ENCODE results near the gene MAFG. TPM values are rescaled to one million over a fixed set of nuclear protein-coding genes. Genes with fewer than 3 reads are reported as not detected.

MAFG gene
- total and polyA plus RNA-seq, 2 of the 13 experiments (the other 11 are each of a cell fraction or from before 2014, with no cell fraction given) = 14.5 to 20.0 TPM

DNA sequence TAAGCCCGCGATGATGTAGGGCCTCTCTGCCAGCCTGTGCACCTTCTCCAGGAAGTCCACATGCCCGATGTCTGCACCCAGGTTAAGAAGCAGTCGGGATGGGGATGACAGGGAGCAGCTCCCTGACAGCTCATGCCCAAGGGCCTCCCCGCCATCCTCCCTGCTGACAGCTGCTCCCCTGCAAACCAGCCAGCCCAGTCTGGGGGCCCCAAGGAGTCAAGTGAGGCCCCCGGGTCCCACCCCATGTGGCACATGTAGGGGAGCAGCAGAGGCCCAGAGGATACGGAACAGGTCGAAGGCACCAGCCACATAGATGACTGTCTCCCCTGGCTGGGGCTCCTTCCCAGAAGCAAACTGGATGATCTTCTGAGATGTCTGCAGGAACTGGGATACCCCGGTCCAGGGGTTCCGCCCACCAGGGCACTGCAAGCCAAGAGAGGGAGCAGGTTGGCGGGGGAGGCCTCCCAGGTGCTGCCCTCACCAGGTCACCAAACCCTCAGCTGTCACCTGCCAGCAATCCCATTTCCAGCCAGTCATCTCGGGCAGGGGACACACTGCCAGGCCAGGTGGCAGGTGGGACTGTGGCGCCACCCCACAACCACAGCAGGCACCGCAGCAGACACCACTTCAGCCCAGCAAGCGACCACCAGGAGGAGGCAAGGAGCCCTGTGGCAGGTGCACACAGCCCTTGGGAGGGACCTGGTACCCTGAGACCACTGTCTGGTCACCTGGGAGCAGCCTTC is 20.9 kb downstream of the MAFG start:
- Histone ChIP-seq H3K27me3 (ENCODE audit: control insufficient read depth in 1 of 2, insufficient read depth in 2 of 2, low read length in 2 of 2) (no peaks in the 10 kb centered on the region; a peak in 1 of 5 replicates), H3K79me2 (ENCODE audit: insufficient read depth, low read length) (peaks cover 33% of the 10 kb centered on the region), H3K9me3 (ENCODE audit: low read length) (no peaks in the 10 kb centered on the region), H4K20me1 (ENCODE audit: insufficient read depth, low read length) (peaks cover 14% of the 10 kb centered on the region; the same call in 1 of the 2 replicates), H2AFZ (ENCODE audit: low read length) (no peak overlapping the region), H3K36me3 (replicated peaks in 1 of 2; ENCODE audit: control insufficient read depth in 1 of 2, insufficient read depth in 2 of 2, low read length in 2 of 2) (peaks cover 47 to 57% of the 10 kb centered on the region in 2 experiments), H3K4me3 (replicated peaks in 1 of 3; ENCODE audit: insufficient read depth in 1 of 3, low read depth in 2 of 3, low read length in 3 of 3) (no peak overlapping the region), H3K9ac (ENCODE audit: insufficient read depth, low read depth, low read length) (no peak overlapping the region), H3K27ac (ENCODE audit: extremely low read length, insufficient read depth, low read length) (no peak overlapping the region), H3K4me1 (ENCODE audit: insufficient read depth, low read length) (peaks cover 36% of the 10 kb centered on the region), H3K4me2 (ENCODE audit: low read depth, low read length) (no peak overlapping the region)
- intact Hi-C loops (cut with micrococcal nuclease; ENCODE audit: unreplicated experiment) (no loop called here), in situ Hi-C loops (cut with HindIII; ENCODE audit: extremely low pct_ligation_motif_present, low pct_unique_long_range_greater_than_20kb) (no loop called here)
- ATAC-seq = no peak
- FAIRE-seq = no peak
- no TSS peak for BruUV-seq (replicated peaks)
- CTCF ChIA-PET (ENCODE audit: low intra/inter-chr PET ratio, low total read pairs) = no interaction called here
- POLR2A ChIA-PET = interaction anchor here (1.1 to 2.0 kb wide), 2 partner anchors 11 to 18 kb away, joined by 3 to 5 read pairs; no protein-coding TSS in a partner anchor
- WGBS (ENCODE audit: low lambda C conversion rate) = 98% methylated on average over 5 of the region's 15 CpGs
- DNase-seq (ENCODE audit: low spot score) = no peak
- no peak for TF ChIP-seq STAT6 (CRISPR knock-in tag; IDR thresholded peaks at IDR 0.05; ENCODE audit: borderline replicate concordance)
- TF ChIP-seq ZNF724P (CRISPR knock-in tag; IDR thresholded peaks at IDR 0.05; ENCODE audit: borderline replicate concordance) = 0 out of 2 replicates have a peak, but pooled peaks have one; percentile 8
- TF ChIP-seq, protein P1, sequence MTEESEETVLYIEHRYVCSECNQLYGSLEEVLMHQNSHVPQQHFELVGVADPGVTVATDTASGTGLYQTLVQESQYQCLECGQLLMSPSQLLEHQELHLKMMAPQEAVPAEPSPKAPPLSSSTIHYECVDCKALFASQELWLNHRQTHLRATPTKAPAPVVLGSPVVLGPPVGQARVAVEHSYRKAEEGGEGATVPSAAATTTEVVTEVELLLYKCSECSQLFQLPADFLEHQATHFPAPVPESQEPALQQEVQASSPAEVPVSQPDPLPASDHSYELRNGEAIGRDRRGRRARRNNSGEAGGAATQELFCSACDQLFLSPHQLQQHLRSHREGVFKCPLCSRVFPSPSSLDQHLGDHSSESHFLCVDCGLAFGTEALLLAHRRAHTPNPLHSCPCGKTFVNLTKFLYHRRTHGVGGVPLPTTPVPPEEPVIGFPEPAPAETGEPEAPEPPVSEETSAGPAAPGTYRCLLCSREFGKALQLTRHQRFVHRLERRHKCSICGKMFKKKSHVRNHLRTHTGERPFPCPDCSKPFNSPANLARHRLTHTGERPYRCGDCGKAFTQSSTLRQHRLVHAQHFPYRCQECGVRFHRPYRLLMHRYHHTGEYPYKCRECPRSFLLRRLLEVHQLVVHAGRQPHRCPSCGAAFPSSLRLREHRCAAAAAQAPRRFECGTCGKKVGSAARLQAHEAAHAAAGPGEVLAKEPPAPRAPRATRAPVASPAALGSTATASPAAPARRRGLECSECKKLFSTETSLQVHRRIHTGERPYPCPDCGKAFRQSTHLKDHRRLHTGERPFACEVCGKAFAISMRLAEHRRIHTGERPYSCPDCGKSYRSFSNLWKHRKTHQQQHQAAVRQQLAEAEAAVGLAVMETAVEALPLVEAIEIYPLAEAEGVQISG (CRISPR knock-in tag; IDR thresholded peaks at IDR 0.05) = 0 out of 2 replicates have a peak, but pooled peaks have one; percentile 4
- TF ChIP-seq AGO2 (optimal IDR thresholded peaks at IDR 0.05; ENCODE audit: low read depth, low read length) = peak; percentile 80
- peak; percentile 16 for TF ChIP-seq RBM22 (optimal IDR thresholded peaks at IDR 0.05; ENCODE audit: low read length)
- no peak for TF ChIP-seq CENPX (CRISPR knock-in tag; IDR thresholded peaks at IDR 0.05)
- TF ChIP-seq ZNF274 (CRISPR knock-in tag; IDR thresholded peaks at IDR 0.05) = 0 out of 2 replicates have a peak, but pooled peaks have one; percentile 56
- TF ChIP-seq, protein P2, sequence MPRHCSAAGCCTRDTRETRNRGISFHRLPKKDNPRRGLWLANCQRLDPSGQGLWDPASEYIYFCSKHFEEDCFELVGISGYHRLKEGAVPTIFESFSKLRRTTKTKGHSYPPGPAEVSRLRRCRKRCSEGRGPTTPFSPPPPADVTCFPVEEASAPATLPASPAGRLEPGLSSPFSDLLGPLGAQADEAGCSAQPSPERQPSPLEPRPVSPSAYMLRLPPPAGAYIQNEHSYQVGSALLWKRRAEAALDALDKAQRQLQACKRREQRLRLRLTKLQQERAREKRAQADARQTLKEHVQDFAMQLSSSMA (CRISPR knock-in tag; IDR thresholded peaks at IDR 0.05) = 0 out of 2 replicates have a peak, but pooled peaks have one; percentile 62
- TF ChIP-seq ZNF263 (CRISPR knock-in tag; IDR thresholded peaks at IDR 0.05) = 0 out of 2 replicates have a peak, but pooled peaks have one; percentile 10
- peak; percentile 52 for TF ChIP-seq RBFOX2 (IDR thresholded peaks at IDR 0.05; ENCODE audit: low read depth, low read length)
- no peak for TF ChIP-seq ATF4 (CRISPR knock-in tag; IDR thresholded peaks at IDR 0.05)

All from HepG2 (cell line).